HG02588 (cell line): ENCODE results near the gene GYG1.

Experiments used
- ATAC-seq: cut with Tn5 transposase; IDR thresholded peaks from one replicate; pipeline ENCODE4 v1.9.1; 2021; ENCODE audit warnings: mild to moderate bottlenecking, moderate library complexity; ENCODE audit not compliant: unreplicated experiment

GYG1 gene

GRCh38 chr3:149016242-149016641, 24.9 kb downstream of the GYG1 start:
- ATAC-seq = no peak

GRCh38 chr3:149016669-149017541, 25.6 kb downstream of the GYG1 start:
- no peak for ATAC-seq

- no peak for ATAC-seq
Measured at GRCh38 chr3:149018247-149018646, 26.9 kb downstream of the GYG1 start.

- ATAC-seq = no peak
Measured at GRCh38 chr3:149019580-149019979, 28.2 kb downstream of the GYG1 start.

- ATAC-seq = no peak
Measured at GRCh38 chr3:149020196-149020838, 29.0 kb downstream of the GYG1 start.

- no peak for ATAC-seq
Measured at GRCh38 chr3:149020839-149021252, 29.5 kb downstream of the GYG1 start.

- ATAC-seq = no peak
Measured at GRCh38 chr3:149021830-149022229, 30.5 kb downstream of the GYG1 start.

GRCh38 chr3:149023951-149024350, 32.6 kb downstream of the GYG1 start:
- ATAC-seq = no peak

GRCh38 chr3:149026718-149027117, 35.4 kb downstream of the GYG1 start:
- no peak for ATAC-seq

- no peak for ATAC-seq
Measured at GRCh38 chr3:149031096-149031495, 39.8 kb downstream of the GYG1 start.

- no peak for ATAC-seq
Measured at GRCh38 chr3:149037684-149038083, 46.3 kb downstream of the GYG1 start.

- ATAC-seq = no peak
Measured at GRCh38 chr3:149038322-149038721, 47.0 kb downstream of the GYG1 start.

GRCh38 chr3:149042789-149043386, 51.5 kb downstream of the GYG1 start:
- peak; percentile 82 for ATAC-seq

GRCh38 chr3:149044339-149045083, 53.2 kb downstream of the GYG1 start:
- no peak for ATAC-seq

- ATAC-seq = no peak
Measured at GRCh38 chr3:149055575-149055974, 64.2 kb downstream of the GYG1 start.

GRCh38 chr3:149058198-149058597, 66.9 kb downstream of the GYG1 start:
- no peak for ATAC-seq

- ATAC-seq = peak; percentile 66
Measured at GRCh38 chr3:149058602-149059001, 67.3 kb downstream of the GYG1 start.

- ATAC-seq = no peak
Measured at GRCh38 chr3:149061776-149062175, 70.4 kb downstream of the GYG1 start.

- no peak for ATAC-seq
Measured at GRCh38 chr3:149067883-149068282, 76.5 kb downstream of the GYG1 start.
